Pericardium fibroblast (primary cell): Measurements from ENCODE around the gene KIZ. TPM values are rescaled to one million over a fixed set of nuclear protein-coding genes. Genes with fewer than 3 reads are reported as not detected.

Experiments used
- total RNA-seq: library from RNA; depleted of rRNA; stranded (reverse); fragments of >200 nt; gene quantifications from 2 replicates; pipeline ENCODE4 v1.2.3, GENCODE V29; 2015

Gene KIZ
- 11.1 and 12.6 TPM in 2 replicates for total RNA-seq

GRCh38 chr20:21125849-21126580 is at the start of gene KIZ:
TSS of gene KIZ (plus strand) at chr20:21126082. CDS start at chr20:21126116, 34 bp downstream.

GRCh38 chr20:21106171-21107017 is 19.5 kb upstream of the KIZ start, which contains the start of gene LINC00237:
TSS of gene LINC00237 (minus strand) at chr20:21106358.

Other genes with a start within 250 kb of the KIZ start
- gene LINC00237, start 19.7 kb upstream of the KIZ start, total RNA-seq: not detected in 2 replicates
- gene XRN2, start 177.2 kb downstream of the KIZ start, total RNA-seq: 53.4 and 57.5 TPM in 2 replicates